ENCODE measurements around the gene TMBIM4. TPM values are rescaled to one million over a fixed set of nuclear protein-coding genes. Genes with fewer than 3 reads are reported as not detected.
A peak's percentile ranks its signal among the peaks of the same experiment; 100 is the strongest.

TMBIM4 gene
- total RNA-seq, 4 donors from 2014 or later = 104 to 131 (median 114) TPM

GRCh38 chr12:66139328-66139727 is 30.5 kb downstream of the TMBIM4 start:
- peaks cover 5 to 84% (median 9%) of the 10 kb centered on the region in 3 donors for H3K36me3 ChIP-seq
- TF ChIP-seq POLR2A (IDR thresholded peaks at IDR 0.05) = no peak
- no peak for TF ChIP-seq CTCF (IDR thresholded peaks at IDR 0.05)
- H3K27ac ChIP-seq = no peak overlapping the region
- 100% methylated on average over 2 of the region's 2 CpGs for WGBS, 2 donors
- H3K4me1 ChIP-seq = peaks cover 0 to 1% (median 0%) of the 10 kb centered on the region in 3 donors
- H3K27me3 ChIP-seq = no peaks in the 10 kb centered on the region
- no peak overlapping the region for H3K4me3 ChIP-seq
- intact Hi-C loops (cut with DNase I) = no loop called here
- DNase-seq = no peak
- peaks cover 0 to 25% (median 22%) of the 10 kb centered on the region in 3 donors for H3K9me3 ChIP-seq

GRCh38 chr12:66137937-66138336 is 31.9 kb downstream of the TMBIM4 start:
- H3K4me1 ChIP-seq = no peaks in the 10 kb centered on the region
- no peak overlapping the region for H3K27ac ChIP-seq
- intact Hi-C loops (cut with DNase I) = no loop called here
- no peaks in the 10 kb centered on the region for H3K27me3 ChIP-seq
- H3K36me3 ChIP-seq = peaks cover 0 to 71% (median 9%) of the 10 kb centered on the region in 3 donors
- WGBS, 2 donors = 58 to 60% methylated on average over 3 of the region's 3 CpGs
- peaks cover 0 to 25% (median 22%) of the 10 kb centered on the region in 3 donors for H3K9me3 ChIP-seq
- DNase-seq = no peak
- TF ChIP-seq POLR2A (IDR thresholded peaks at IDR 0.05) (no peak), CTCF (IDR thresholded peaks at IDR 0.05) (no peak)
- no peak overlapping the region for H3K4me3 ChIP-seq

GRCh38 chr12:66132408-66132807 is 37.4 kb downstream of the TMBIM4 start:
- TF ChIP-seq POLR2A (IDR thresholded peaks at IDR 0.05) (no peak), CTCF (IDR thresholded peaks at IDR 0.05) (no peak)
- no peak overlapping the region for H3K27ac ChIP-seq
- intact Hi-C loops (cut with DNase I) = no loop called here
- no peaks in the 10 kb centered on the region for H3K27me3 ChIP-seq
- H3K36me3 ChIP-seq = peaks cover 0 to 36% (median 4%) of the 10 kb centered on the region in 3 donors
- no peaks in the 10 kb centered on the region for H3K9me3 ChIP-seq
- peaks cover 0 to 35% (median 13%) of the 10 kb centered on the region in 3 donors for H3K4me1 ChIP-seq
- H3K4me3 ChIP-seq = no peak overlapping the region
- DNase-seq = no peak

GRCh38 chr12:66131067-66131688 is 38.6 kb downstream of the TMBIM4 start:
- peak overlapping the region; percentile 75 to 89 (median 80) for H3K27ac ChIP-seq
- H3K4me3 ChIP-seq = peak overlapping the region; percentile 69 to 96 (median 88)
- 5 to 15% methylated on average over 9 to 11 of the region's 11 CpGs for WGBS, 2 donors
- peaks cover 0 to 36% (median 0%) of the 10 kb centered on the region in 3 donors for H3K36me3 ChIP-seq
- H3K9me3 ChIP-seq = no peaks in the 10 kb centered on the region
- TF ChIP-seq POLR2A (IDR thresholded peaks at IDR 0.05) (no peak), CTCF (IDR thresholded peaks at IDR 0.05) (no peak)
- intact Hi-C loops (cut with DNase I) = no loop called here
- no peaks in the 10 kb centered on the region for H3K27me3 ChIP-seq
- peaks cover 0 to 35% (median 13%) of the 10 kb centered on the region in 3 donors for H3K4me1 ChIP-seq
- no peak for DNase-seq

GRCh38 chr12:66130267-66131066 is 39.3 kb downstream of the TMBIM4 start, which contains the start of gene LLPH:
LLPH (minus strand) TSS chr12:66130750; CDS start chr12:66129106, 1,644 bp downstream.
- WGBS, 2 donors = 0 to 1% methylated on average over 3 to 41 of the region's 49 CpGs
- TF ChIP-seq CTCF (IDR thresholded peaks at IDR 0.05) = peak in 1 of 6 experiments; percentile 34
- peak in 3 of 4 donors; percentile 29 to 61 (median 60) for TF ChIP-seq POLR2A (IDR thresholded peaks at IDR 0.05)
- peak; percentile 64 for DNase-seq
- H3K36me3 ChIP-seq = peaks cover 0 to 40% (median 0%) of the 10 kb centered on the region in 3 donors
- no peaks in the 10 kb centered on the region for H3K27me3 ChIP-seq
- no peaks in the 10 kb centered on the region for H3K9me3 ChIP-seq
- peaks cover 0 to 35% (median 13%) of the 10 kb centered on the region in 3 donors for H3K4me1 ChIP-seq
- peak within 1 kb of the TSS; percentile 75 to 89 (median 80) for H3K27ac ChIP-seq
- H3K4me3 ChIP-seq = peak within 1 kb of the TSS; percentile 69 to 96 (median 88)
- intact Hi-C loops (cut with DNase I) = no loop called here

All from esophagus squamous epithelium (tissue), 5 donors.